GM19455 (cell line): ENCODE results near the gene USP6NL.
A peak's percentile ranks its signal among the peaks of the same experiment; 100 is the strongest.

Experiments used
- ATAC-seq: cut with Tn5 transposase; IDR thresholded peaks from one replicate; pipeline ENCODE4 v1.9.1; 2021; ENCODE audit not compliant: unreplicated experiment

Gene USP6NL

DNA sequence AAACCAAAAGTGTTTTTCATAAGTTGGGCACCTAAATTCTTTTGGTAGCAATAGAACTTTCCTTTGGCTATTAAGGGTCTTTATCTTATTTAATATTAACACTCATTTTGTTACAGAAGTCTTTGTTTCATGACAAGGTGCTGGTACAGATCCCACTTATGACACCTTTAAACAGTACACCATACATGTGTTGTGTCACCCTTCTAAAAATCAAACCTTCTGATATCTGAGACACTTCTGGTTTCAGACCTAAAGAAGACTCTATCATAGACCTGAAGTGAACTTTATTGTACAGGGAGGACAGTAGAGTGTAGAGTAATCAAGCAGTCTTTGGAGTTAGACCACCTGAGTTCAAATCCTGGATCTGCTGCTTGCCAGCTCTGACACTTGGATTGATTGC lies 5.8 kb upstream of the USP6NL start:
- no peak for ATAC-seq

DNA sequence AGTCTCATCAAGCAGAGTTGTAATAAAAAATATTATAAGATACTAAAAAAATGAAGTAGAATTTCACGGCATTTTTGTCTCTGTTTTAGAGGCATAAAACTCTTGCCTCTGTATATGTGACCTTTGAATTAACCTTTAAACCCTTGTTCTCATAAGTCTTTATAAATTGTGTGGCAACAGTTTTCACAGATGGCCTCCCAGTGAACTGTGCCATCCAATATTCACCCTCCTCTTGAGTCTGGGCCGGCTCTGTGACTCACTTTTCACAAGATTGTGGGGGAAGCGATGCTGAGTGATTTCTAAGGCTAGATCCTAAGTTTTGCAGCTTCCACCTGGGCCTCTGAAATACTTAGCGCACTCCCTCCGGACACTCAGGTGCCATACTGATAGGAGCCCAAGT lies 4.6 kb upstream of the USP6NL start:
- no peak for ATAC-seq

DNA sequence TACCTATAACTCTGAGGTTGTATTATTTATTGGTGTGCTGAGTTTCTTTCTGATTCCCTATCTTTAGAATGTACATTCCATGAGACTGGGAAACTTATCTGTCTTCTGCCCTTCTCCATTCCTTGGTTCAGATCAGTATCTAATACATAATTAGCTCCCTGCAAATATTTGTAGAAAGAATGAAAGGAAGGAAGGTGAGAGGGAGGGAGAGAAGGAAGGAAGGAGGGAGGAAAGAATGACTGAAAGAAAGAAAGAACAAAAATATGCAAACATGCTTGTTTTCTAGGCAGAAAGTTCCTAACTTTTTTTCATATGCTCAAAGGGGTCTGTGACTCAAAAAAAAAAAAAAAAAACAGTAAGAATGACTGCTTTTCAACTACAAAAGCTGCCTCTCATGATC lies 3.9 kb upstream of the USP6NL start:
- ATAC-seq = no peak

DNA sequence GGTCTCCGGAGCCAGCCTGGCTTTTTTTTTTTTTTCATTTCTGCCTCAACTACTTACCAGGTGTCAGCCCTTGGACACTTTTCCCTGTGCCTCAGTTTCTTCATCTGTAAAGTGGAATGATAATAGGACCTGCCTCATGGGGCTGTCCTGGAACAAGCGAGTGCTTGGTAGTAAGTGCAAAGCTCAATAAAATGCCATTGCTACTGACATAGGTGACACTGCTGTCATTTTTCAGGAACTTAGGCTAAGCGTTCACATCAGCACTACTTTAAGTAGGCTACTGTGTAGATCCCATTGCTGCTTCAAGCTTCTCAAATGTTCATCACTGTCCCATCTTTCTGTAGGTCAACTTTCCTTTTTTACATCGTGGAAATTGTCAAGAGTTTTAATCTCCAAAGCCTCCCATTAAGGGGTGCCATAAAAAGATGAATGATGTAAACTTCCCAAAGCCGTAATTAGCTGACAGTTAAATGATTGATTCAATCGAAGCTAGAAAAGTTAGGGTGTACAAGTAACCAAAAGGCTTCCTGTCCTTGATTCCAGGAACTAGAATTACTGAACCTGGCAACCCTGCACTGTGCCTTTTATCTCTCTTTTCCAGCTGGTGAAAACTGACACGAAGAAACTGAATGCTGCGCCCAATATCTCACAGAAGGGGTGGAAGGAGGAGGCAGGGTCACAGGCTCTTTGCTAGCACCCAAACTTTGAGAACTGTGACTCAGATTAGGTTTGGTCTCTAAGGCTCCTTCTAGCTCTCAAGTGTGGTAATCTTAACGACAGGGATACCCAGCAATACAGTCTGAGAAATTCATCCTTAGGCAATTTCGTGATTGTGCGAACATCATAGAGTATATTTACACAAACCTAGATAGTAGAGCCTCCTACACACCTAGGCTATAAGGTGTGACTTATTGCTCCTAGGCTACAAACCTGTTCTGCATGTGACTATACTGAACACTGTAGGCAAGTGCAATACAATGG lies 861 bp upstream of the USP6NL start:
- no peak for ATAC-seq

DNA sequence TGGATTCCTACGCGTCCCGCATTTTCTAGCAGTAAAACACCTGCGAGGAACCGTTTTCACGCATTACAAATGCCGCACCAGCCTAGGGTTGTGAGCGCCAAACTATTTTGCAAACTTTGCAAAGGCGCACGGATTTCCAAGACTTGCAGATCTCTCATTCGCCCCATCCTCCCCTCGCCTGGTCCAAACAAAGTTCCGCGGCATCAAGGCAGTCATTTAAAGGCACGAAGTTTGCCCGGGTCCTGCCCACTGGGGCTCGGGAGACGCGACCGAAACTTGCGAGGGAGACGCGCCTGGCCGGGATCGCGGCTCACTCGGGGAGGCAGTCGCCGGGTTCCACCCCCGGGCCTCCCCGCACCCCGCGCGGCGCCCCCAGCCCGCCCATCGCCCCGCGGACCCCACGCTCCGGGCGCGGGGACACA lies 613 bp downstream of the USP6NL start:
- ATAC-seq = peak; percentile 6

DNA sequence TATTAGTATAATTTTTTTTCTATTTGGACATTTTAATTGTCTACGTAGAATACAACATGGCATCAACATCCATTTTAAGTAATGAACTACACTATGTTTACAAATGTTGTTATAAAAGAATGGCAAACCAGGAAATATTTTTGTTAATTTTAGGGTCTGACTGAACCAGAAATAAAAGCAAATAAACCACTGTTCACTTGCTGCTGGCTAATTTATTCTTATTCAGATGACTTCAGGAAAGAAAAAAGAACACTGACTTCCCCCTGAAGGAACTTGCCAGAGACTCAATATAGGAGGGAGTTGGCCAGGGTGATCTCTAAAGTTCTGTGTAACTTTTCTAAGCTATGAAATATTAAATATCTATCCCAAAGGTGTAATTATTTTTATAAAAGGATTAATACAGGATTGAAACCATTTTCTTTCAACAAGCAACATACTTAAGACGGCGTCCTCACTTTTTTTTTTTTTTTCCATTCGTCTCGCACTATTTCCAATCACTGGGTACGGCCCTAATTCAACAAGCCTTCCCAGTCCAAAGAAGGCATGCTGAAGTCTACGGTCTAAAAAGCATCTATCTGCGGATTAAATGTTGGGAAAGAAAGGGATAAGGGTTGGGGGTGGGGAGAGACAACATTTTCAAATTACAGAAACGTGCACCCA lies 1.2 kb downstream of the USP6NL start:
- no peak for ATAC-seq

DNA sequence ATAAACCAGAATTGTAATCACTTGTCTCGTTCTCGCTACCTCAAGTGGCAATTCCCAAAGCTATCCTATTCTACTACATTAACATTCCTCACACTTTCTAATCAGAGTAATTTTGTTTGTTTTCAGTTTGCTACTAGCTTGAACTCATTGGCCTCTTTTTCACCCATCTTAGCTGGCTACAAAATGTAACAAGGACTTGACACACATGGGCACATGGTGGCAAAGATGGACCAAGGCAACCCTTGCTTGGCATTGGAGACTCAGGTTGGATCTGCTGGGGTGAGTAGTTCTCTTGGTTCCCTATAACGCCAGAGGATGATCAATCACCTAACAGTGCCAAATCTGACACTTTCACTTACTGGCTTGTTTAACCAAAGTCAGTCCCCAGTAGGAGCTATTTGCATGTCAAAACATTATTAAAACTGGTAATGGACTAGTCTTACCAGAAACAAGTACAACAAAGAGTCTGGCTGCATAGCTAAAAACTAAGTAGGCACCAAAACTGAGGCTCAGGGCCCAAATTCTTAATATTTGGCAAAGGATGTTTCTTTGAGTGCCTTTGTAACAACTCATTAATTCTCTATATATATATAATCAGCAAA lies 1.9 kb downstream of the USP6NL start:
- ATAC-seq = no peak

DNA sequence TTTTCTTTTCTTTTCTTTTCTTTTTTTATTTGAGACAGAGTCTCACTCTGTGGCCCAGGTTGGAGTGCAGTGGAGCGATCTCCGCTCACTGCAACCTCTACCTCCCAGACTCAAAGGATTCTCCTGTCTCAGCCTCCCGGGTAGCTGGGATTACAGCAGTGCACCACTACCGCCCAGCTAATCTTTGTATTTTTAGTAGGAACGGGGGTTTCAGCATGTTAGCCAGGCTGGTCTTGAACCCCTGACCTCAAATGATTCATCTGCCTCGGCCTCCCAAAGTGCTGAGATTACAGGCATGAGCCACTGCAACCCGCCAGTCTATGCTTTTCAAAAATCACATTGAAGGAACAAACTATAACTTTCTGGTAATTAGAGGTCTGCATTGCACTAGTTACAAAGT lies 2.4 kb downstream of the USP6NL start:
- no peak for ATAC-seq

DNA sequence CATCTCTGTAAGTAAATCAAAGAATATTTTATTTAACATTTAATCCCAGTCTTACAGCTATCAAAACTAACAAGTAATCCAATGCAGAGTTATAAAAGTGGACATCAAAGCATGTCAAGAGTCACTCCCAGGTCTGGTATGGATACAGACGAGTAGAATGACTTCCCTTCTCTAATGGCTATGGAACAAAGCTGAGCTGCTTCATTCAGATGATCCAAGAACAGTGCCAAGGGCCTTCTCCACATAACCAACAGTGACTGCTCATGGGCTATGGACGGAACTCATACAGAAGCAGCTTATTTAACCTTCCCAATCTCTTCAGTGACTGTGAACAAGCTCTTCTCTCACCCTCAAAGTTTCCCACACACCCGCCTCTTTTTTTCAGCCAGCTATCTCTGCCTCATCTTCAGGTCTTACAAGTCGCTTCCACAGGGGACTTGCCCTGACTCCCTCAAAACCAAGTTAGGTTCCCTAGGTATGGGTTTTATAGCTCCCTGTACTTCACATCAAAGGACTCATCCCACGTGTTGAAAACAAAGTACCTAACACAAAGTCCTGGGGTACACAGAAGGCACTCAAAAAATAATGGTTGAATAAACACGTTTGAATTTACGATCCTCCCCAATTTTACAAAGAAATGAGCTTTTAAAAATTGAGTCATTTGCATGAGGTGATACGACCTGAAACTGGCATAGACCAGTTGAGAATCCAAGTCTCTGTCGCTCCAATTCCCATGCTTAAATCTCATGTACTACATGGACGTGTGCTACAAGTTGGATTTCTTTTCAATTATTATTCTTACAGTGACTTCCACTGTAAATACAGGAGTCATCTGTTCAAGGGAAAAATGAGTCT lies 3.1 kb downstream of the USP6NL start:
- ATAC-seq = no peak

DNA sequence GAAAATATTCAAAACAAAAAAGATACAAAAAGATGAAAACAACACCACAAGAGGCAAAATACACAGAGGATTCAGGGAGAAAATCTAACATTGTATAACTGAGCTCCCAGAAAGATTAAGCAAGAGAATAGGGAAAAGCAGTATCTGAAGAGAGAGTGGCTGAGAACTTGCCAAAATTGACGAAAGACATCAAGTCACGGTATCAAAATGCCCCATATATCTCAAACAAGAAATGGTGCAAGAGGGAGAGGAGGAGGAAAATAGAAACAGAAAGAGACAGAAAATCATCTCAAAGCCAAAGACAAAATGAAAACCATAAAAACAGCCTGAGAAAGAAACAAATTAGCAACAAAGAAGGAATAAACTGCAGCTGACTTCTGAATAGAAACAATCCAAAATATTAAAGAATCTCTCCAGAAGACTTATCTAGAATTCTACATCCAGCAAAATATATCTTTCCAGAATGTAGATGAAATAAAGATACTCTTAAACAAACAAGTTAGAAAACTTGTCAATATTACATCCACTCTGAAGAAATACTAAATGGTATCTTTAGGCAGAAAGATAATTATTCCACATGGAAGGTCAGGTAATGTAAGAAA lies 5.5 kb downstream of the USP6NL start:
- no peak for ATAC-seq

DNA sequence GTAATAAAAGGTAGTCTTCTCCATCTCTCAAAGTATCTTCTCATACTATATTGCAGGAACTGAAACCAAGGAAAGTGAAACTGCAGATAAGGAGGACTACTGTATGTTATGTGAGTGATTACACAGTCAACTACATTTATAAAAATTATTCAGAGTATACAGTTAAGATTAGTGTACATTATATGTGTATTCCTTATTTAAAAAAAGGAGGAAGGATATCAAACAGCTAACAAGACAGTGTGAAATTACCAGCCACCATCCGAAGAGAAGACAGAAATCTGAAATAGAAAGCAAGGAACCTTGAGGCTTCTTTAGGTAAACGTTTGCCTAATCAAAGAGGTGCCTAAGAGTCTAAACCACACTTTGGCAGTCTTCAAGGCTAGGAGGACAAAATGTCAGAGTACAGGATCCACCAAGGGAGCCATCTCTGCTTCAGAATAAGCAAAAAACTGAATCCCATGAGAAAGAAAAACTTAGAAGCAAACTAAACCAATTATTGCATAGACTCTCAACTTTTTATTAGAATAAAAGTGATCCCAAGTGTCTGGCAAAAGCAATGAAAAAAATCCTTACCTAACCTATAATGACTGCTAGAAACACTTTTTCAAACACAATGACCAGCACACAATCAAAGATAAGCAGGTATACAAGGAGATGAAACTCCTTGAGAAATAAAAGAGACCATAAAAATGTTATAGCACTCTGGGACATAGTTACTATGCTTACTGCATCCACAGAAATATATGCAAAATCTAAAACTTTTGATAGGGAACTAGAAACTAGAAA lies 6.4 kb downstream of the USP6NL start:
- ATAC-seq = no peak

DNA sequence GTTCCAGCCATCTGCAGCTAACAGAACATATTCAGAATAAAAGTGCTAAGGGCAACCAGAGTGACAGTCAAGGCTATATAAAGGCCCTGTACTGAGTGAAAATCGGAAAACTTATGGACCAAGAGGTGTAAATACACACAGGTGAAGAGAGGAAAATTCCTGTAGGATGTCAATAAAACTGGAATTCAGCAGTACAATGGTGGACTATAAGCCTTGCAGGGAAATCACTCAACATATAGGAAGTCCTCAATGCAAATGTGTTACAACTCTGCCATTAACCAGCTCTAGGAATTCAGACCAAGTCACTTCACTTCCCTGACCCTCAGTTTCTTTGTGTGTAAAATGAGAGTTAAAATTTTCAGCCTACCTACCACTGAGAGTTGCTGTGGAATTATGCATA lies 7.7 kb downstream of the USP6NL start:
- no peak for ATAC-seq

DNA sequence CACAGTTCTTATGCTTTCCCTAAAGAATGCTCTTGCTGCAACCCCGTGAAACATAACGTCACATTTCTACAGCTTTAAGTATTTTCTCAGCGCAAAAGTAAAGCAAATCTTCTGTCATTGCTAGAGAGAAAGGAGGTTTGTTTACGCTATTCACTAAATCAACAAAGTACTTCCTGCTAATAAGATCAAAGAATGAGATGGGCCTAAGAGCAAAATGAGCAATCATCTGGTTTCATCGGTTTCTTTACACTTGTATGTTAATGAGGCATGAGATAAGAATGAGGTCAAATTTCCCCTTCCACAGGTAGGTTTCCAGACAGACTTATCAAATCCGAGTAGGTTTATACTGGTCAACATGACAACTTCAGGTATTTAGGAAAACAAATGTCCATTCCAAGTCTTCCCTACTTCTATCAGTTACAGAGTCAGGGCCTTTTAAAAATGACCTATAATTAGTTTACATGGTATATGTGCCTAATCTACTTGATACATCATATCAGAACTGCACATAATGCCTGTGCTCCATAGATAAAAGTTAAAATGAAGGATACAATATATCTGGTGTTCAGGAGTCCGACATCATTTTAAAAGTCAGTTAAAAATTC lies 8.4 kb downstream of the USP6NL start:
- ATAC-seq = peak; percentile 40

DNA sequence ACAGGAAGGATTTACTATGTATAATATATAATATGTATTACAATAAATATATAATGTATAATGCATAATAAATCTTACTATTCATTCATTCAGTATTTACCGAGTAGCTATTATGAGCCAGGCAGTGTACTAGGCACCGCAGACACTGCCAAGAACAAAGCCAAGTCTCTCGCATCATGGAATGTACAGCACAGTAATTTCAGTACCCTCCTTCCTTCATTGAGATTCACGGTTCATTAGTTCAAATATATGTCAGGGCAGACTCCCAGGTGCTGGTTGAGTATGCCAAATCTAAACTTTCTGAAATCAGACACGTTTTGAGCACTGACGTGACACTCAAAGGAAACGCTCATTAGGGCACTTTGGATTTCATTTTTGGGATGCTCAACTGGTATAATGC lies 9.1 kb downstream of the USP6NL start:
- ATAC-seq = no peak

DNA sequence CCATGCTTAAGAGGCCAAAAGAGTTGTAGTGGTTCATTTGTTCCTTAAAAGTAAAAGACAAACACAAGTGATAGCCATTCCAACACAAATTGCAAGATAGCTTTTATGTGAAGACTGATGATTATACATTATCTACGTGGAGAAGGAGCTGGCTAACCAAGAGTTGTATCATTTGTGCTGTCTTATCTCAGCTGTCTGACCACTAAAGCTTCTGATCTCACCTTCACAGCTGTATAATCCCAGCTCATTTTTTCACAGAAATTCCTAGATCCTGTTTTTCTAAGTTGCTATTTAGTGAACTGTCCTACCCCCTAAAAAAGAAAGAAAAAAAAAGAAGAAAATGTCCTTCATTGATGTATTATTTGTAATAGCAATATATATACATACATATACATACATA lies 9.8 kb downstream of the USP6NL start:
- no peak for ATAC-seq

DNA sequence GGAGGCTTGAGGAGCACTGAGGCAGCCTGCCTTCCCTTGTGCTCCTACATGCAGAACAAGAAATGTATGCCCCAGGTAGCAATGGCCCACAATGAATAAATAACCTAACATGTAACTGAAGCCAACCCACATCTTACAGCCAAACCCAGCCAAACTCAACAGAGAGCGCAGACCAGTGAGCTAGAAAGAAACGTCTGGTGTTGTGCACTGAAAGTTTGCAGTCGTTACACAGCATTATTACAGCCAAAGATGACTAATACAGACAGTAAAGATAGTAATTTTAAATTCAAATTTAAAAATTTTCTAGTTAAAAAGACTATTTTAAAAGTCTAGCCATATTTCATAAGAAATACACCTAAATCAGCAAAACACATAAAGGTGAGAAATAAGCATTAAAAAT lies 11.2 kb downstream of the USP6NL start:
- no peak for ATAC-seq

DNA sequence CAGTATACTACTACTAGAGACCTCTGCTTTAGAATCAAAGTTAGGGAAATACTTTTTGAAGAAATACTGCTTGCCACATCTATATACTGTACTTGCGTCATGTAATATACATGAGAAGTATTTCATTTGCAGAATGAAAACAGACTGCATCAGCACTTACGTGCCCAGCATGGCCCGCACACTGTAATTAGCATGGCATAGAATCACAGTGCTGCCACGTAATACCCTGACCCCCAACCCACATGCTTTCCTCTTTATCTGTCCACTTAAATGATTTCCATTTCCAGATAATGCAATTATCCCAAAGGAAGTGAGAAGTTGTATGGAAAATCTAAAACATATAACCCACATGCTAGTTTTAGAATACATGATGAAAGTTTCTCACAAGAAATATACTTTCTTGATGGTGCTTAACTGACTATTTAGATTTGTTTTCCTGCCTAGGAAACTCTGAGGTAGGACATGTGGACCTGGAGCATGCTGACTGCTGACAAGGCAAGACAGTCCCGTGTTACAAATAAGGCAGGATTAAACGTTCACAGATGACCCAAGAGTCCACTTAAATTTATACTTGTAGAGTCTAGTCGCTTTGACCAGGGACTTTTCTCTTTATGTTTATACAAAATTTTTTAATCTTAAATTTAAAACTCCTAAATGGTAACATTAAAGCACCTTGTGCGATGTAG lies 12.6 kb downstream of the USP6NL start:
- no peak for ATAC-seq

DNA sequence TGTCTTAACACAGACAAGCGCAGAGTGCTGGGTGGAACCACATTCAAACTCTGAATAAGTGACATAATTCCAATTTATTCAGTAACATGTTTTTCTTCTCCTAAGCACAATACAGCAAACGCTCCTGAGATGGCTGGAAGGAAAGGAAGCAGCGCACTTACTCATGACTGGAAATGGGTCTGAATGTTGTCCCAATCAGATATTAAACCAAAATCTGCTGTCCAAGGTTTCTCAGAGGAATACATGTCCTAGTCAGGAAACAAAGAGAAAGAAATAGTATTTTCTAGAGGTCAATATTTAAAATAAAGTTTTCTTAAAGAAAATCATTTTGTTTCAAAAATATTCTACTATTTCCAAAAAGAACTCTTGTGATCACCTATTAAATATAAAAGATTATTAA lies 14.0 kb downstream of the USP6NL start:
- no peak for ATAC-seq

DNA sequence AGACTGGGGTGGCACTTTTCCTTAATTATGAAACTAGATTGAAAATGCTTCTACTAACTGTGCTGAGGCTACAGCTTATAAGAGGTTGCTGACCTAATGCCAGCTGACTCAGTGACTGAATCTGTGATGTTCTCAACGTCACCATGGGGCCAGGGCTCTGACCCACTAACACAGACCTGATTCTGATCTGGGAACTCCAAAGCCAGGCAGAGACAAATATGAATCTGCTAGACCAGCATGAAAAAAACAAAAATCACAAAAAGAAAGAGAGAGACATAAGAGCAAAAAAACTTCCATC lies 16.1 kb downstream of the USP6NL start:
- ATAC-seq = no peak
